Esophagus squamous epithelium (tissue), 4 donors: ENCODE results near the gene DOP1B.

Source experiments
- POLR2A ChIP-seq, 4 donors: fragments of 450-650 bp; IDR thresholded peaks; one replicate each; pipeline ENCODE4 v1.6.1; 2017; ENCODE audit warnings: antibody characterized with exemption in 4 of 4, mild to moderate bottlenecking in 4 of 4, moderate library complexity in 3 of 4
- TF ChIP-seq, protein P1 (sequence below), 6 experiments: fragments of 450-650 bp in 4 of 6; fragments of 200-600 bp in 2 of 6; sonication (generic) in 2 of 6; IDR thresholded peaks; one replicate each; pipeline ENCODE4 v1.5.1; 2016 to 2019; ENCODE audit warnings: antibody characterized with exemption in 6 of 6, mild to moderate bottlenecking in 4 of 6, moderate library complexity in 4 of 6

DNA sequence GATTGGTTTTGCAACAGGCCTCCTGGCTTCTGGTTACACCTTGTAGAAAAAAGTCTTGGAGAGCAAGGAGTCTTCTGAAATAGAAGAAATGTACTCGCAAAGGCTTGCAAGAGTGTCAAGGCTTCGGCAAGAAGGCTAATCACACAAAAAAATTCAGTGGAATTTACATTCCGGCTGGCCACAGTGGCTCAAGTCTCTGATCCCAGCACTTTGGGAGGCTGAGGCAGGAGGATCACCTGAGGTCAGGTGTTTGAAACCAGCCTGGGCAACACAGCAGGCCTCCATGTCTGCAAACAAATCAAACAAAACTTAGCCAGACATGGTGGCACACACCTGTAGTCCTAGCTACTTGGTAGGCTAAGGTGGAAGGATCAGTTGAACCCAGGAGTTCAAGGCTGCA, 7.7 kb upstream of the DOP1B start:
- TF ChIP-seq, protein P1, sequence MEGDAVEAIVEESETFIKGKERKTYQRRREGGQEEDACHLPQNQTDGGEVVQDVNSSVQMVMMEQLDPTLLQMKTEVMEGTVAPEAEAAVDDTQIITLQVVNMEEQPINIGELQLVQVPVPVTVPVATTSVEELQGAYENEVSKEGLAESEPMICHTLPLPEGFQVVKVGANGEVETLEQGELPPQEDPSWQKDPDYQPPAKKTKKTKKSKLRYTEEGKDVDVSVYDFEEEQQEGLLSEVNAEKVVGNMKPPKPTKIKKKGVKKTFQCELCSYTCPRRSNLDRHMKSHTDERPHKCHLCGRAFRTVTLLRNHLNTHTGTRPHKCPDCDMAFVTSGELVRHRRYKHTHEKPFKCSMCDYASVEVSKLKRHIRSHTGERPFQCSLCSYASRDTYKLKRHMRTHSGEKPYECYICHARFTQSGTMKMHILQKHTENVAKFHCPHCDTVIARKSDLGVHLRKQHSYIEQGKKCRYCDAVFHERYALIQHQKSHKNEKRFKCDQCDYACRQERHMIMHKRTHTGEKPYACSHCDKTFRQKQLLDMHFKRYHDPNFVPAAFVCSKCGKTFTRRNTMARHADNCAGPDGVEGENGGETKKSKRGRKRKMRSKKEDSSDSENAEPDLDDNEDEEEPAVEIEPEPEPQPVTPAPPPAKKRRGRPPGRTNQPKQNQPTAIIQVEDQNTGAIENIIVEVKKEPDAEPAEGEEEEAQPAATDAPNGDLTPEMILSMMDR (IDR thresholded peaks at IDR 0.05): no peak
- no peak for TF ChIP-seq POLR2A (IDR thresholded peaks at IDR 0.05)
